CD4-positive, CD25-positive, alpha-beta regulatory T cell (primary cell): ENCODE results near the gene MB21D2. TPM values are rescaled to one million over a fixed set of nuclear protein-coding genes. Genes with fewer than 3 reads are reported as not detected.

Source experiments
- ATAC-seq, 2 donors: fragments of 150-1000 bp; cut with Tn5 transposase; one replicate each; pipeline ENCODE4 v1.10.0; 2021; ENCODE audit warnings: low read depth in 2 of 2, moderate number of reproducible peaks in 2 of 2, moderate library complexity in 1 of 2
- DNase-seq, 3 donors: peaks; one replicate each; pipeline versions ENCODE4 v3.0.0 to v3.0.0-alpha.2; 2012 to 2022; ENCODE audit warnings: mixed read lengths in 1 of 3
- H3K27ac ChIP-seq: one replicate; pipeline ENCODE4 v1.7.0; 2013; ENCODE audit warnings: mild to moderate bottlenecking, low read length; ENCODE audit not compliant: insufficient read depth, poor library complexity, severe bottlenecking
- H3K27me3 ChIP-seq: one replicate; pipeline ENCODE4 v1.7.0; 2013; ENCODE audit warnings: low read length; ENCODE audit not compliant: control insufficient read depth, insufficient read depth
- H3K36me3 ChIP-seq: one replicate; pipeline ENCODE4 v1.7.0; 2013; ENCODE audit warnings: mild to moderate bottlenecking, low read length, moderate library complexity; ENCODE audit not compliant: control insufficient read depth, insufficient read depth
- H3K4me1 ChIP-seq: 2 replicates; pipeline ENCODE4 v1.7.0; 2013; ENCODE audit warnings: mild to moderate bottlenecking, low read length; ENCODE audit not compliant: insufficient read depth, control insufficient read depth, poor library complexity, severe bottlenecking
- H3K4me3 ChIP-seq: one replicate; pipeline ENCODE4 v1.7.0; 2013; ENCODE audit warnings: low read depth, mild to moderate bottlenecking, low read length, moderate library complexity
- H3K9me3 ChIP-seq, 2 experiments: 1 replicate in 1 of 2; 2 replicates in 1 of 2; pipeline ENCODE4 v1.7.0; 2013; ENCODE audit warnings: low read length in 2 of 2, mild to moderate bottlenecking in 1 of 2, moderate library complexity in 1 of 2; ENCODE audit not compliant: control insufficient read depth in 2 of 2
- H3K27ac Mint-ChIP-seq, 3 donors: one replicate each; pipeline ENCODE4 v1.8.0; 2020 to 2022; ENCODE audit warnings: mild to moderate bottlenecking in 3 of 3, mixed read lengths in 3 of 3, moderate library complexity in 2 of 3
- H3K27me3 Mint-ChIP-seq: one replicate; pipeline ENCODE4 v1.8.0; 2022; ENCODE audit warnings: mild to moderate bottlenecking, mixed read lengths
- H3K36me3 Mint-ChIP-seq: one replicate; pipeline ENCODE4 v1.8.0; 2020; ENCODE audit warnings: mixed read lengths
- H3K4me1 Mint-ChIP-seq, 4 donors: one replicate each; pipeline ENCODE4 v1.8.0; 2020 to 2022; ENCODE audit warnings: mixed read lengths in 4 of 4, mild to moderate bottlenecking in 1 of 4
- H3K4me3 Mint-ChIP-seq, 4 donors: one replicate each; pipeline ENCODE4 v1.8.0; 2020 to 2022; ENCODE audit warnings: mild to moderate bottlenecking in 4 of 4, mixed read lengths in 4 of 4, moderate library complexity in 3 of 4
- H3K9me3 Mint-ChIP-seq, 7 donors: one replicate each; pipeline ENCODE4 v1.8.0; 2020 to 2022; ENCODE audit warnings: mixed read lengths in 7 of 7, mild to moderate bottlenecking in 3 of 7, moderate library complexity in 2 of 7
- polyA plus RNA-seq, 4 donors: library from polyadenylated mRNA; unstranded; fragments of 300-500 nt; fragmentation: Illumina TruSeq; gene quantifications; one replicate each; pipeline ENCODE4 v1.2.3, GENCODE V29; 2021
- total RNA-seq: library from RNA; stranded (reverse); gene quantifications from one replicate; pipeline ENCODE4 v1.2.3, GENCODE V29; 2022

MB21D2 gene
- total and polyA plus RNA-seq, 5 donors from 2014 or later = 2.6 to 10.8 (median 3.3) TPM

DNA sequence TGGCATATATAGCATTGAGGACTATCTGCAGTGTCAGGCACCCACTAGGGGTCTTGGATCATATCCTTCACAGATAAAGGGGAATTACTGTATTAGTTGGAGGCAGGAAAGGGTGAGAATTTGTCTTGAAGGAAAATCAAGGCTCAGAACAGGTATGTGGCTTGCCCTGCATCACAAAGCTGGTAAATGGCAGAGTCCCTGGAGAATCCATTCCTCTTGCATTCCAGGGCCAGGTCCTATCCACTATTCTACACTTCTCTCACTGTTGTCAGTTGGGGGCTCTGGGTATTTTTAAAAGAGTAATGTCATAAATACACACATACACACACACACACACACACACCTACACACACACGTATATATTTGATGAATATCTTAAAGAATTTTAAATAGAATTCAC, 170.5 kb downstream of the MB21D2 start:
- no peaks in the 10 kb centered on the region for H3K4me1 Mint-ChIP-seq
- no peak overlapping the region for H3K4me3 ChIP-seq
- no peaks in the 10 kb centered on the region for H3K27me3 Mint-ChIP-seq
- no peak for ATAC-seq
- H3K27ac ChIP-seq = no peak overlapping the region
- DNase-seq = no peak
- no peaks in the 10 kb centered on the region for H3K36me3 ChIP-seq
- no peaks in the 10 kb centered on the region for H3K4me1 ChIP-seq
- H3K27me3 ChIP-seq = no peaks in the 10 kb centered on the region
- no peaks in the 10 kb centered on the region for H3K36me3 Mint-ChIP-seq
- peaks cover 0 to 6% (median 0%) of the 10 kb centered on the region in 7 donors for H3K9me3 Mint-ChIP-seq
- no peak overlapping the region for H3K4me3 Mint-ChIP-seq
- H3K9me3 ChIP-seq = no peaks in the 10 kb centered on the region
- H3K27ac Mint-ChIP-seq = no peak overlapping the region

Other genes starting within 250 kb of the MB21D2 start
- gene FGF12, start 190.3 kb downstream of the MB21D2 start, total RNA-seq = not detected
- not detected for gene FGF12, start 190.3 kb downstream of the MB21D2 start, polyA plus RNA-seq